Embryonic facial prominence (tissue), 1 donor: ENCODE data around the gene EWSR1.

Experiments used
- DNase-seq: peaks from one replicate; pipeline ENCODE4 v3.0.0-alpha.2; 2016; ENCODE audit errors: extremely low spot score

Gene EWSR1

GRCh38 chr22:29269731-29270474 is 1.8 kb downstream of the EWSR1 start:
- DNase-seq: no peak

- no peak for DNase-seq
Measured at GRCh38 chr22:29270475-29271271, 2.6 kb downstream of the EWSR1 start.

GRCh38 chr22:29272624-29273023 is 4.6 kb downstream of the EWSR1 start:
- DNase-seq: no peak

- no peak for DNase-seq
Measured at GRCh38 chr22:29275167-29275566, 7.1 kb downstream of the EWSR1 start.

GRCh38 chr22:29275819-29276565 is 7.9 kb downstream of the EWSR1 start:
- DNase-seq: no peak

GRCh38 chr22:29277927-29278326 is 9.9 kb downstream of the EWSR1 start:
- DNase-seq: no peak

- DNase-seq: no peak
Measured at GRCh38 chr22:29284196-29284595, 16.1 kb downstream of the EWSR1 start.

- no peak for DNase-seq
Measured at GRCh38 chr22:29288837-29289236, 20.8 kb downstream of the EWSR1 start.

- no peak for DNase-seq
Measured at GRCh38 chr22:29290061-29290460, 22.0 kb downstream of the EWSR1 start.

- no peak for DNase-seq
Measured at GRCh38 chr22:29291215-29291614, 23.1 kb downstream of the EWSR1 start.

- no peak for DNase-seq
Measured at GRCh38 chr22:29292379-29292778, 24.3 kb downstream of the EWSR1 start.

GRCh38 chr22:29298641-29299040 is 30.6 kb downstream of the EWSR1 start:
- DNase-seq: no peak

GRCh38 chr22:29299136-29299900 is 31.2 kb downstream of the EWSR1 start:
- DNase-seq: no peak

- no peak for DNase-seq
Measured at GRCh38 chr22:29300467-29300806, 32.4 kb downstream of the EWSR1 start.

- no peak for DNase-seq
Measured at GRCh38 chr22:29300807-29301601, 32.9 kb downstream of the EWSR1 start.

GRCh38 chr22:29301716-29302401 is 33.8 kb downstream of the EWSR1 start:
- no peak for DNase-seq

GRCh38 chr22:29302402-29302680 is 34.3 kb downstream of the EWSR1 start:
- no peak for DNase-seq

GRCh38 chr22:29302681-29303465 is 34.8 kb downstream of the EWSR1 start:
- DNase-seq: no peak

GRCh38 chr22:29305836-29306174 is 37.7 kb downstream of the EWSR1 start:
- DNase-seq: no peak
